ENCODE measurements around the gene AHDC1. TPM values are rescaled to one million over a fixed set of nuclear protein-coding genes. Genes with fewer than 3 reads are reported as not detected.
A peak's percentile ranks its signal among the peaks of the same experiment; 100 is the strongest.

AHDC1 gene
- total and polyA plus RNA-seq, 9 of the 15 experiments (the other 6 are each of a cell fraction or from before 2014, with no cell fraction given): 0.21 to 36.4 (median 4.7) TPM

- TF ChIP-seq ZNF184 (CRISPR knock-in tag; IDR thresholded peaks at IDR 0.05) (no peak), ID3 (CRISPR knock-in tag; IDR thresholded peaks at IDR 0.05) (no peak), ID3 (tag; IDR thresholded peaks at IDR 0.05) (peak; percentile 74), GTF2A2 (tag; IDR thresholded peaks at IDR 0.05) (no peak), HBP1 (CRISPR knock-in tag; IDR thresholded peaks at IDR 0.05) (0 out of 2 replicates have a peak, but pooled peaks have one; percentile 65), ZNF324 (CRISPR knock-in tag; IDR thresholded peaks at IDR 0.05) (no peak), KLF13 (tag; IDR thresholded peaks at IDR 0.05; ENCODE audit: borderline replicate concordance, low read depth) (no peak), RBFOX2 (IDR thresholded peaks at IDR 0.05; ENCODE audit: low read depth, low read length) (peak; percentile 45; the same call in 1 of the 2 replicates), ZNF316 (IDR thresholded peaks at IDR 0.05) (peak; percentile 42; the same call in 1 of the 2 replicates), HDAC6 (IDR thresholded peaks at IDR 0.05; ENCODE audit: low read depth, low read length) (no peak), TAL1 (IDR thresholded peaks at IDR 0.05) (peak; percentile 18), E2F6 (IDR thresholded peaks at IDR 0.05; ENCODE audit: borderline replicate concordance in 1 of 2, extremely low read depth in 1 of 2, insufficient read depth in 1 of 2, insufficient read length in 1 of 2, low read depth in 1 of 2, low read length in 1 of 2, poor library complexity in 1 of 2, severe bottlenecking in 1 of 2) (peak; percentile 13 to 32), TGIF2 (CRISPR knock-in tag; IDR thresholded peaks at IDR 0.05) (no peak), FOXO4 (CRISPR knock-in tag; IDR thresholded peaks at IDR 0.05) (no peak), ZNF561 (CRISPR knock-in tag; conservative IDR thresholded peaks at IDR 0.05) (no peak), DLX4 (CRISPR knock-in tag; IDR thresholded peaks at IDR 0.05) (no peak), ZNF512 (tag; IDR thresholded peaks at IDR 0.05) (no peak)
Measured at GRCh38 chr1:27526569-27527222, 77.2 kb downstream of the AHDC1 start (continued).

Measured in K562 (cell line).